HT1080 (cell line): ENCODE data around the gene ADORA2B. TPM values are rescaled to one million over a fixed set of nuclear protein-coding genes. Genes with fewer than 3 reads are reported as not detected.
"Not testable (repeated sequence)": the region's sequence is repeated elsewhere in the genome, so short reads cannot be mapped to it uniquely, and the experiment has no call there.

Source experiments
- DNase-seq: peaks from one replicate; pipeline ENCODE4 v3.0.0-alpha.2; 2015; ENCODE audit warnings: low read depth
- total RNA-seq: library from RNA; depleted of rRNA; stranded (reverse); fragments of >200 nt; shearing (Covaris generic); gene quantifications from 2 replicates; pipeline ENCODE4 v1.2.3, GENCODE V29; 2014

Gene ADORA2B
- total RNA-seq, 1 experiment from 2014 or later = 3.2 TPM

DNA sequence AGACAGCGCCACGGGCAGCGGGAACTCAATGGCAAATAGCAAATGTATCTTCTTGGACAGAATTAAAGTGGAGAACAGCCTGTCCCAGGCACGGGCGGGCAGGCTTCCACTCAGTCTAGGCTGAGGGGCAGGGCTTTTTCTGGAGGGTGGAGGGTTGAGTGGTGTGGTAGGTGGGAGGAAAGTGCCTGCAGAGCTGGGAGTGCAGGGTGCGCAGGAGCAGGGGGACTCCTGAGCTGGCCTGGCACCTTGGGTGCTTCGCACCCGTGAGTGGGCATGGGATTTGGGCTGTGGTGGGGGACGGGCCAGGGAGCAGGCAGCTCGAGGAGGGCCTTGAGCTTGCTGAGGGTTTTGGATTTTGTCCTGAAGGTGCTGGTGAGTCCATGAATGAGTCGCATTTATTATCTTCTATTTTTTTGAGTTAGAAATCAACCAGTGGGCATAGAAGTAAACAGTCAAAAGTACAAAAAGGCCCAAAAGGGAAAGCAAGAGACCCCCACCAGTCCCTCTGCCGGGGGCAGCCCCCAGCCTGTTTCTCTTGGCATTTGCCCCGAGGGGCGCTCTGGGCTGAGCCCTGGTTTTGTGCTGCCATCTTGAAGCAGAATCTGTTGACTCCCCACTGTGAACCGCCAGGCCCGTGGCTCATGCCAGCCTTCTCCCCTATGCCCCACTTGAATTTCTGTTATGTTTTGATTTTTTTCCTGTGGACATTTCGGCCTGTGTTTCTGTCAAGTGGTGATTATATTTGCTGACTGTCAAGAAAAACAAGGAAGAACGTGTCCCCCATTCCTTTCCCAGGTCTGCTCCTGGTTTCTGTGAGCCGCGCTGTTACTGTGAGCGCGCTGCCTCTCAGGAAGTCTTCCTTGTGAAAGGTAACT is 8.2 kb downstream of the ADORA2B start:
- DNase-seq = no peak

DNA sequence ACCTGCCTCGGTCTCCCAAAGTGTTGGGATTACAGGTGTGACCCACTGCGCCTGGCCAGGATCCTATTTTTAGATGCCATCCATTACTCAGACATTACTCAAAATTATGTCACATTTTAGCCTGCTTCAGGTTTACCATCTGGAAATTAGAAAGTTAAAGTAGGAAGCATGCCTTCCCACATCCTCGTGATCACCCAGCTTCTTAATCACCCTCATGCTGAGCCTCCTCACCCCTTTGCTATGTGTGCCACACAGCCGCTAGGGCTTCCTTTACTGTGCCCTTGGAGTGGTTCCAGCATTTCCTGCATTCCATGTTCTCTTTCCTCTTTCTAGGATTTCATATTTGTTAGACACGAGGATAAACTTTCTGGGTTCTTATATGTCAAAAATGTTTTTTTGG is 9.3 kb downstream of the ADORA2B start:
- DNase-seq = peak; percentile 98

DNA sequence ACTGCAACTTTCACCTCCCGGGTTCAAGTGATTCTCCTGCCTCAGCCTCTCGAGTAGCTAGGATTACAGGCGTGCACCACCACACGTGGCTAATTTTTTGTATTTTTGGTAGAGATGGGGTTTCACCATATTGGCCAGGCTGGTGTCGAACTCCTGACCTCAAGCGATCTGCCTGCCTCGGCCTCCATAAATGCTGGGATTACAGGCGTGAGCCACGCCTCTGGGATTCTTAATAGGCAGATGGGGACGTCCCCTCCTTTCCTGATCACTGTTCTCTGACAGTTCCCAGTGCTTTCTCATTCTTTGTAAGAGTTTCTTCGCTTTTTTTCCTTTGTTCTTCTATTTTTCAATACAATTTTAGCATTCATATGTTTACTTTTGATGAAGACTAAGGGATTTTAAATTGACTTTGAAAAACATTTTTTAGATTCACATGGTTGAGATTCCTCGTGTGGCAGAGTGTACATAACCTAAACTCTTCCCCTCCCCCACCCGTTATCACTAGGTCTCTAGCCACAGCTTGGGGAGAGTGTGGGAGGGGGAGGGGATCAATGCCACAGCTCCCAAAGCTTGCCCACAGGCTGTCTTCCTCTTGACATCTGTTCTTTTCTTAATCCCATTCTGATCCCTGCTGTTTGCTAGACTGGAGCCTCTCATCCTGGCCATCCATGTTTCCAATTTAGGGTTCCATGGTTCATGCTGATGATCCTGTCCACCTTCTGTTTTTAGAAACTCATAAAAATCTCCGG is 11.0 kb downstream of the ADORA2B start:
- no peak for DNase-seq

DNA sequence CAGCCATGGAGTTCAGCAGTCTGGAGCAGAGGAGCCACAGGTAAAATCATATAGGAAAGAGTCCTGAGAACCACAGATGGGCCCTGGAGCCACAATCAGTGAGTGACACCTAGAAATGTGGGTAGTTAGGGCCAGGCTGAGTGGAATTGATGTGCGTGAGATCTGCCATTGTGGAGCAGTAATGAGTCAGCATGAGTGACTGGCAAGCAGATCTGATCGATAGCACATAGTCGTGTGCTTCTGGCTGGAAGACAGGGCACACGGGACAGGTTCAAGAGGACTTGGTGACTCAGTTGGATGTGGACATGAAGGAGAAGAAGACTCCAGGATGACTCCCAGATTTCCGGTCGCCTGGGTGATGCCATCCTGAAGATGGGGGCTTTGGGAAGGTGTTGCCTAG is 12.3 kb downstream of the ADORA2B start:
- no peak for DNase-seq

DNA sequence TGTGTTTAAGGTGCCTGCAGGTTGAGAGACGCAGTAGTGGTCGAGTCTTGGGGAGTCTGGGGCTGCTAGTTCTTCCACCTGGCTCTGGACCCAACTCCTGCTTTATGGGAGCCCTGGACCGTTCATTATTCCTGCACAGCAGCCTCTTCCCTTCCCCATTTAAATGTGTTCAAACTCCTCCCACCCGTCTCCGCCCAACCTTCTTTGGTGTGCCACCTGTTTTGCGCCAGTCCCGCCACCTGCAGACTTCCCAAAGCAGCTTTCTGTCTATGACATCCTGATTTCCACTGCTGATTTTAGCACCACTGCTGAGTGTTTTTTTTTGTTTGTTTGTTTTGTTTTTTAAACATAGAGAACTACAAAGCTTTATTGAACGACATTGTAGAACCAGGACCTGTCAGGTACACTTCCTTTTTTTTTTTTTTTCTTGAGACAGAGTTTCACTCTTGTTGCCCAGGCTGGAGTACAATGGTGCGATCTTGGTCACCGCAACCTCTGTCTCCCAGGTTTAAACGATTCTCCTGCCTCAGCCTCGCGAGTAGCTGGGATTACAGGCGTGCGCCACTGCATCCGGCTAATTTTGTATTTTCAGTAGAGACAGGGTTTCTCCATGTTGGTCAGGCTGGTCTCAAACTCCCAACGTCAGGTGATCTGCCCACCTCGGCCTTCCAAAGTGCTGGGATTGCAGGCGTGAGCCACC is 12.8 kb downstream of the ADORA2B start:
- DNase-seq = no peak

DNA sequence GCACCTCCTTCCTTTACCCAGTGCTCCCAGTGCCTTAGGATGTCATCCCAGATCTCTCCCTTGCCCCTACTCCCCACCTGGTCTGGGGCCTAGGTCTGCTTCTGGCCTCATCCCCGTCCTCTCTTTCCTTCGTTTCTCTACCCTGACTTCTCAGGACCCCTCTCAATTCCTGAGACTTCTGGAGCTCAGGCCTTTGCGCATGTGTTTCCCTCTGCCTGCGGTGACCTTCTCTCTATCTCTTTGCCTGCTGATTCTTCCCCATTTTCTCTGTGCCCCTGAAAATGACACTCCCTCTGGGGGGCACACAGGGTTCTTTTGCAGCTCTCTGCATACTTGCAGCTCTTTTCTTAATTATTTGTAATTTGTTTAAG is 13.5 kb downstream of the ADORA2B start:
- DNase-seq = no peak

DNA sequence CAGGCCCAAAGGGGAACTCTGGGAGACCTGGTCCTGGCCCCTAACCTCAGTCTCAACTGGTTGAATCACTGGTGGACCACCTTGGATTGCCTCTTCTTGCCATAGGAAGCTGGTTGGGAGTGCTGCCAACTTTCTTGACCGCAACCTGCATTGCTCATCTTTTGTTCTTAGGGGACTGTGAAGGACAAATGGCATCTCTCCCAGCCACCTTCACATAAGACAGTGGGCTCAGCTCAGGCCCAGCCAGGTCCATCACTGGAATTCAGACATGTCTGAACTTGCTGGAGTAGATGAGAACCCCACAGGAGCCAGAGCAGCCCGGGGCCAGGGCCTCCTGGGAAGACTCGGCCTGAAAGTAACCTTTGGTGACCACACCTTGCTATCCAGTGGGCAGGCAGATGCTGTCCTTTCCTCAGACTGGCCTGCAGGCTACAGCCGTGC is 18.8 kb downstream of the ADORA2B start:
- DNase-seq = peak; percentile 97

DNA sequence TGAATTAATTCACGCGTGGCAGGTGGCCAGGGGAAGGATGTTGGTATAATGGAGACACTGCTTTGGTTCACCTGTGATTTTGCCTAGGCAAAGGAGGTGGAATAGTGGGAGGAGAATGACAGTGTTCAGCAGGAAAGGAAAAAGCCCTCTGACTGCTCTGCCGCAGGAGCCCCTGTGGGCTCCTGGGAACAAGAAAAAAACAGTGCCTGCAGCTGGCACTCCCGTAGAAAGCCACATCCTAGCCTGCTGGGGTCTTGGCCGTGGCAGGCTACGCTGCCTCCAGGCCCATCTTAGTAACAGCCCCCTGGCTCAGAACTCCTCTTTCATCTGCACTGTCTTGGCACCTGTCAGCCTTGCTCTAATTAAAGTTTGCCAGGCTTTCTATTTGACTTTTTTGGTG is 20.6 kb downstream of the ADORA2B start:
- no peak for DNase-seq

DNA sequence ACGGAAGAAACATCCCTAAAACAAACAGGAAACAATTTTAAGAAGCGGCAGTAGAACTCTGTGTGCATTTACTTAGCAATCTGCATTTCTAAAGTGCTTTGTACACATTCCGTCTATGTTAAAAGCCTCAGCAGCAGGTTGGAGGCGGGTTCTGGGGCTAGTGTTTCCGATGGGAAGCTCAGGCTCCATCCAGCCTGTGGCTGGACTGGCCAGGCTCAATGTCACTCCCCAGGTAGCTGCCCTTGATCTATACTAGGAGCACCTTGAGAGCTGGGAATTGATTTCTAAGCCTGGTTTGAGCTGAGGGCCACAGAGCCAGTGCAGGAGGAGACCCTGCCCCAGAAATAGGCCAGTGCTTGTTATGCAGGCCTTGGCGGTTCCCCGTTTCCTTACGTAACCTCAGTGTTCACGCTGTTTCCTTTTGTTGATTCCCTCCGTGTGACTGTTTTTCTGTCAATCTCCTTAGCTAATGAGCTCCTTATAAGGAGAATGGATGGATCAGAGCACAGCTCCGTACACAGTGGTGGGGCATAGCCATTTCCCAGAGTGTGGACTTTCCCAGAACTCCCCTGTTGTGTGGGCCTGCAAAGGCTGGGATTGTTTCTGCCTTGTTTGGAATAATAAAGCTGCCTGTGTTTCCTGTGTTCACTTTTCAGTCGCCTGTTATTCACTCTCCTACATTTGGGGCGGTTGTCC is 21.4 kb downstream of the ADORA2B start:
- no peak for DNase-seq

DNA sequence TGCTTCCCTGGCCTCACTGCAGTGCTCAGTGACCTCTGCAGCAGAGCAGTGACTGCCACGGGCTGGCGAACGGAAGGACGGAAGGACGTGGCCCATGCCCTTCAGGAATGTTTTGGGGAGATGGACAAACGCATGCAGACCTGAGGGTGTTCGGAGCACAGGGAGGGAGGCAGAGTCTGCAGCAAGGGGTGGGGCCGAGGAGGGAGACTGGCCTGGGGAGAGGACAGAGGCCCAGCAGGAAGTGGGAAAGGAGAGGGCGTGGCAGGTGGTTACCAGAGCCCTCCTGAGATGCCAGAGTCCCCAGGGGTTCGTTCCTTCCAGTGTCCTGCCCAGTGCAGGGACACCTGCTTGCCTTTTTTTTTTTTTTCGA is 21.9 kb downstream of the ADORA2B start:
- DNase-seq = peak; percentile 39

DNA sequence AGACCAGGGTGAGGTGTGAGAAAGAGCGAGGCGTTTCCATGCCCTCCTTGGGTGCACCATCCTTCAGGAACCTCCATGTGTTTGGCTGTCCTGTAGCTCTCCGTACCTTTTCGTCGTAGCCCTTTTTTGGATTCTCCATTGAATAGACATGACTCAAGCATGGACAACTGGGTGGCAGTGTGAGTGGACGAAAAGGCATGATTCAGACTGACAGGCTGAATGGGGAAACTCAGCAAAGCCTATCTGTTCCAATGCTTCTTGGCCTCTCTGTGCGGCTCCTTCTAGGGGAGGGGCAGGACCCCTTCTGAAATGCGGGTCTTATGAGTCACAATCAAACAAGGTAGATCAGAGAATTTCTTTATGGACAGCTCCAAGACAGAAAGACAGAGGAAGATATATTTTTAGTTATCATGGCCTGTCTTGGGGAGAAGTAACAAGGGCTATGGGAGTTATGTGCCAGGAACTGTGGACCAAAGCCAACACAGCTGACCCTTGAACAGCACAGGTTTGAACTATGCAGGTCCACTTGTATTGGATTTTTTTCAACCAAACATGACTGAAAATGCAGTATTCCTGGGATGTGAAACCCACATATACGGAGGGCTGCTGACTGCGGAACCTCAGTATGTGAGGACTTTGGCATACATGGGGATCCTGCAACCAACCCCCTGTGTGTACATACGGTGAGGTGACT is 22.9 kb downstream of the ADORA2B start:
- no peak for DNase-seq

DNA sequence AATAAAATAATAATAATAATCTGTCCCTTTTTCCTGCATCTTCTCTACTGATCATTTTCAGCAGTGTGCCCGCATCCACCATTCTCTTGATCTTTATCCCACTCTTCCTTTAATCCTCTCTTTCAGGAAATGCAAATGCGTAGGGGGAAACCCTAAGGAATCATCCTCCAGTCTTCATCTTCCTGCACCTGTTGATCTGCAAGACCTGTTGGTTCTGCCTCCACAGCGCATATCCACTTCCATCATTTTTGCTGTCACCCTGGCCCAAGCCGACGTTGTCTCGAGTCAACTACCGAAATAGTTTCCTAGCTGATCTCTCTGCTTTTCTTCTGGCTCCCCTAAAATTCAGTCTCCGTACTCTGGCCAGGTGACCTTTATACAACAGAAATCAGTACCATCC is 24.5 kb downstream of the ADORA2B start:
- no peak for DNase-seq

DNA sequence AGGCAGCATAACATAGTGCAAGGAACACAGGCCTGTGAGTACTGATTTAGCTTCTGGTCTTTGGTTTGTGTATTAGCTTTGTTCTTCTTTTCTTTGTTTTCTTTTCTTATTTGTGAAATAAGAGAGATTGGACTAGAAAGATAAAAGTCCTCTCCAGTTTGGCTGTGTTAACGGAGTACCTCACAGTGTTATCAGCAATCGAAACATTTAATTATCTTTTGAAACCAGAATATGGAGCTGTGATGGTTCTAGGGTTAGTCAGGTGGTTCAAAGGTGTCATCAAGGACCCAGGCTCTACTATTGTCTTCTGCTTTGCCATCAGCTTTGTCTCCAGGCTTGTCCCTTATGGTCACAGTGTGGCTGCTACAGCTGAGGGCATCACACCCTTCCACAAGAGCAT is 25.6 kb downstream of the ADORA2B start:
- no peak for DNase-seq

DNA sequence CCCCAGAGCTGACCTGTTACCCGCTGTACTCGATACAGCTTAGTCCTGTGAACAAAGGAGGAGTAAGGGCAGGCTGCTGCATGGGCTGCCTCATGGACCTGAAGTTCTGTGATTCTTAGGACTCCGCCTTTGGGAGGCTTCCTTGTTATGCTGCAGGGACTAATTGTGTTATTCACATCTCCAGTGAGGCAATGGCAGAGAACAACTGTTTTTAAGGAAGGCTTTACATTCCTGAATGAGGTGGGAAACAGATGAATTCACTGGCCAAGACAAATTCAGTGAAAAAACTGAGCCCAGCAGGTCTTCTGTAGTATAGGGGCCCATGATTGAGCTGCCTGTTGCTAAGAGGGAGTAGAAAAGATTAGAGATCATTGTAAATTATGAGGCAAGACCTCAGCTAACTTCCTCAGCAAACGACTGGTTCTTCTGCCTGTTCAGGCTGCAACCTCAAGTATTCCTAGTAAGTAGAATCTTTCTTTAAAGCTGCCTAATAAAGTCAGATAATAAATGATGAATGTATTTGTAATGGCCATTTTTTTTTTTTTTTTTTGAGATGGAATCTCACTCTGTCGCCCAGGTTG is 26.3 kb downstream of the ADORA2B start:
- no peak for DNase-seq

DNA sequence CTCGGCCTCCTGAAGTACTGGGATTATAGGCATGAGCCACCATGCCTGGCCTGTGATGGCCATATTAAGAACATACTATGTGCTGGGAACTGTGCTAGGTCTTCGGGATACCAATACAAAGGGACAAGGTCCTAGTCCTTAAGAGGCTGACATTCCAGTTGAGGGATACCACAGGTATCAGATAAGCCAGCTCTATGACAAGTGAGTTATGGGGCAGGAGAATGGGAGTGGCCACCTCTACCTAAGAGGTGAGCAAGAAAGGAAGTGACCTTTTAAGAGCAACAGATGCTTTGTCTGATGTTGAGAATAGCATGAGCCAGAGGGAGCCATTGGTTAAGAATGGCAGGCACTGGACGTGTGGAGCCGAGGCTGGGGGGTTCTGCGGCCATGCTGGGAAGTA is 27.0 kb downstream of the ADORA2B start:
- DNase-seq = no peak

DNA sequence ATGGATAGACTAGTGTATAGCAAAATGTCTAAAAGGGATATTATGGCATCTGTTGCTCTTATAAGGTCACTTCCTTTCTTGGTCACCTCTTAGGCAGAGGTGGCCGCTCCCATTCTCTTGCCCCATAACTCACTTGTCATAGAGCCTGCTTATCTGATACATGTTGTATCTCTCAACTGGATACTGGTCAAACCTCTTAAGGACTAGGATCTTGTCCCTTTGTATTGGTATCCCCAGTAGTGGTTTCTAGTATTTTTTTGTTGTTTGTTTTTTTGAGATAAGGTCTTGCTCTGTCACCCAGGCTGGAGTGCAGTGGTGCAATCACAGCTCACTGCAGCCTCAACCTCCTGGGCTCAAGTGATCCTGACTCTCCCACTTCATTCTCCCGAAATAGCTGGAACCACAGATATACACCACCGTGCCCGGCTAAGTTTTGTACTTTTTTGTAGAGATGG is 27.6 kb downstream of the ADORA2B start:
- no peak for DNase-seq

DNA sequence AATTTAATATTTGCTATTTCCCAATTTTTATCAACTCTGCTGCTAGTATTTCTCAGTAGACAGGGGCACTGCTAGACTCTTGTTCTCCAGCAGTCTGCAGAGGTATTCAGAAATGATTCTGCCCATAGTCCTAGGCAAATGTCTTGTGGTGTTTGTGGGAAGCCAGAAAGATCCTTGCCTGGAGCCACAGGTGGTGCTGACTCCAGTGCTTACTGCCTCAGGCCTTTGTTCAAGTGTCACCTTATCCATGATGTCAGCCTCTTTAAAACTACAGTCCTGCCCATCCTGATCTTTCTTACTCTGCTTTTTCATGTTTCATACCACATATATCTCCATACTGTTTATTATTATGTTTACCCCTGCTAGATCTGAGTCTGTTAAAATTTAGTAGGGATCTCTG is 28.1 kb downstream of the ADORA2B start:
- no peak for DNase-seq

DNA sequence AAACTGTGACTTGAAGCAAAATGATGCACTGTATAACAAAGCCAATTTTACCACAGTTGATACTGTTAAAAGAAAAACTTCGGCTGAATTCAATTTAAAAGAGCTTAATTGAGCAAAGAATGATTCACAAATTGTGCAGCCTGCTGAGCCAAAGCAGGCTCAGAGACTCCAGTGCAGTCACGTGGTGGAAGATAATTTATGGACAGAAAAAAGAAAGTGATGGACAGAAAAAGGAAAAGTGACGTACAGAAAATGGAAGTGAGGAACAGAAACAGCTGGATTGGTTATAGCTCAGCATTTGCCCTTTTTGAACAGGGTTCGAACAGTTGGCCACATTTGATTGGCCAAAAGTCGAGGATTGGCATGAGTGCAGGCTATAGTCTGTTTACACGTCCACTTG is 28.9 kb downstream of the ADORA2B start:
- DNase-seq = no peak

DNA sequence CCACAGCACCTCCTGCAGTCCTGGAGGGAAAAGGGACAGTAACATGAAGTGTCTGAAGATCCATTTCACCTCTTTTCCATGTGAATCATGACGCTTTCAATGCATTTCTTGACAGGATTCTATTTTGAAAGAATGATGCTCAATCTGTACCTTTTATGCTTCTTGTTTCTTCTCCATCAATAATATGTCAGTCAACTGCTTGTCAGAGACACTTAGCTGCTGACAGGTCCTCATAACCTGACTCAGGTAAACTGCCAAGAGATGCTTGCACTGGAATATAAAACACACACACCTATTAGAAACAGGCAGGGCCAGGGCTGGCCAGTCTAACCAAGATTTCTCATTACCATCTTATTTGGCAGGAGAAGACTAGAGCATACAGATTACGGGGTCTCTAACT is 33.0 kb downstream of the ADORA2B start:
- no peak for DNase-seq

DNA sequence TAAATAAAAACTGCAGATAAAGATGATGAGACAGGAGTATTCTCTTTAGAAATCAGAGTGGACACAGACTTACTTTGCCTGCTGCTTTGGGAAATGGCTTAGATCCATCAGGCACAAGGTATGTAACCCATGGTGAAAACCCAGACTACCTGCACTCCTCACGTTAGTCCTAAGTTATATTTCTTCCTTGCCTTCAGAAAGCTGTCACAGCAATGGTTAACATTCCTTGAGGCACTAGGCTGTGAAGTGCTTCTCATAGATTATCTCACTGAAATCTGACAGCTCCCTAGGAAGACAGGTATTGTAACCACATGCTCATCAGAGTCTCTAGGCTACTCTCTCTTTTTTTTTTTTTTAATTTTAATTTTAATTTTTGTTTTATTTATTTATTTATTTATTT is 33.7 kb downstream of the ADORA2B start:
- no peak for DNase-seq

DNA sequence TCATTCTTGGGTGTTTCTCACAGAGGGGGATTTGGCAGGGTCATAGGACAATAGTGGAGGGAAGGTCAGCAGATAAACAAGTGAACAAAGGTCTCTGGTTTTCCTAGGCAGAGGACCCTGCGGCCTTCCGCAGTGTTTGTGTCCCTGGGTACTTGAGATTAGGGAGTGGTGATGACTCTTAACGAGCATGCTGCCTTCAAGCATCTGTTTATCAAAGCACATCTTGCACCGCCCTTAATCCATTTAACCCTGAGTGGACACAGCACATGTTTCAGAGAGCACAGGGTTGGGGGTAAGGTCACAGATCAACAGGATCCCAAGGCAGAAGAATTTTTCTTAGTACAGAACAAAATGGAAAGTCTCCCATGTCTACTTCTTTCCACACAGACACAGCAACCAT is 34.1 kb downstream of the ADORA2B start:
- not testable (repeated sequence) for DNase-seq
